Measurements from ENCODE around the gene GUCA2A. TPM values are rescaled to one million over a fixed set of nuclear protein-coding genes. Genes with fewer than 3 reads are reported as not detected.

Gene GUCA2A
- total and polyA plus RNA-seq, 2 of the 13 experiments (the other 11 are each of a cell fraction or from before 2014, with no cell fraction given): not detected

- TF ChIP-seq HMGXB4 (CRISPR knock-in tag; IDR thresholded peaks at IDR 0.05; ENCODE audit: borderline replicate concordance in 1 of 2, low read depth in 1 of 2): peak in 1 of 2 experiments; percentile 31; a peak in 1 of 4 replicates
- TF ChIP-seq, protein P1, sequence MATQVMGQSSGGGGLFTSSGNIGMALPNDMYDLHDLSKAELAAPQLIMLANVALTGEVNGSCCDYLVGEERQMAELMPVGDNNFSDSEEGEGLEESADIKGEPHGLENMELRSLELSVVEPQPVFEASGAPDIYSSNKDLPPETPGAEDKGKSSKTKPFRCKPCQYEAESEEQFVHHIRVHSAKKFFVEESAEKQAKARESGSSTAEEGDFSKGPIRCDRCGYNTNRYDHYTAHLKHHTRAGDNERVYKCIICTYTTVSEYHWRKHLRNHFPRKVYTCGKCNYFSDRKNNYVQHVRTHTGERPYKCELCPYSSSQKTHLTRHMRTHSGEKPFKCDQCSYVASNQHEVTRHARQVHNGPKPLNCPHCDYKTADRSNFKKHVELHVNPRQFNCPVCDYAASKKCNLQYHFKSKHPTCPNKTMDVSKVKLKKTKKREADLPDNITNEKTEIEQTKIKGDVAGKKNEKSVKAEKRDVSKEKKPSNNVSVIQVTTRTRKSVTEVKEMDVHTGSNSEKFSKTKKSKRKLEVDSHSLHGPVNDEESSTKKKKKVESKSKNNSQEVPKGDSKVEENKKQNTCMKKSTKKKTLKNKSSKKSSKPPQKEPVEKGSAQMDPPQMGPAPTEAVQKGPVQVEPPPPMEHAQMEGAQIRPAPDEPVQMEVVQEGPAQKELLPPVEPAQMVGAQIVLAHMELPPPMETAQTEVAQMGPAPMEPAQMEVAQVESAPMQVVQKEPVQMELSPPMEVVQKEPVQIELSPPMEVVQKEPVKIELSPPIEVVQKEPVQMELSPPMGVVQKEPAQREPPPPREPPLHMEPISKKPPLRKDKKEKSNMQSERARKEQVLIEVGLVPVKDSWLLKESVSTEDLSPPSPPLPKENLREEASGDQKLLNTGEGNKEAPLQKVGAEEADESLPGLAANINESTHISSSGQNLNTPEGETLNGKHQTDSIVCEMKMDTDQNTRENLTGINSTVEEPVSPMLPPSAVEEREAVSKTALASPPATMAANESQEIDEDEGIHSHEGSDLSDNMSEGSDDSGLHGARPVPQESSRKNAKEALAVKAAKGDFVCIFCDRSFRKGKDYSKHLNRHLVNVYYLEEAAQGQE (IDR thresholded peaks at IDR 0.05; ENCODE audit: borderline replicate concordance in 1 of 2, low read depth in 1 of 2, low read length in 2 of 2): no peak
- TF ChIP-seq ZNF616 (CRISPR knock-in tag; IDR thresholded peaks at IDR 0.05; ENCODE audit: low read depth): no peak
- no peak for TF ChIP-seq EED (CRISPR knock-in tag; IDR thresholded peaks at IDR 0.05)
- TF ChIP-seq ZFP1 (CRISPR knock-in tag; IDR thresholded peaks at IDR 0.05): no peak
- no peak for TF ChIP-seq ZBTB21 (CRISPR knock-in tag; IDR thresholded peaks at IDR 0.05)
- TF ChIP-seq SOX13 (IDR thresholded peaks at IDR 0.05): no peak
- TF ChIP-seq SOX13 (CRISPR knock-in tag; conservative IDR thresholded peaks at IDR 0.05 in 1 of 2, IDR thresholded peaks at IDR 0.05 in 1 of 2): no peak
- no peak for TF ChIP-seq ZNF230 (CRISPR knock-in tag; IDR thresholded peaks at IDR 0.05)
- no peak for TF ChIP-seq GABPA (IDR thresholded peaks at IDR 0.05; ENCODE audit: low read depth, low read length)
- TF ChIP-seq GABPA (CRISPR knock-in tag; IDR thresholded peaks at IDR 0.05; ENCODE audit: low read depth): no peak
- TF ChIP-seq KAT2B (IDR thresholded peaks at IDR 0.05; ENCODE audit: borderline replicate concordance, low read depth, low read length): no peak
- TF ChIP-seq SRF (IDR thresholded peaks at IDR 0.05; ENCODE audit: low read depth, low read length): no peak
- TF ChIP-seq RXRA (CRISPR knock-in tag; IDR thresholded peaks at IDR 0.05): no peak
- TF ChIP-seq FOXP1 (IDR thresholded peaks at IDR 0.05): peak; percentile 69; the same call in 1 of the 2 replicates
- peak; percentile 84 for TF ChIP-seq FOXP1 (CRISPR knock-in tag; IDR thresholded peaks at IDR 0.05)
- TF ChIP-seq STAG1 (CRISPR knock-in tag; IDR thresholded peaks at IDR 0.05): peak; percentile 90
- no peak for TF ChIP-seq MLLT10 (CRISPR knock-in tag; IDR thresholded peaks at IDR 0.05)
- no peak for TF ChIP-seq TEAD2 (CRISPR knock-in tag; IDR thresholded peaks at IDR 0.05)
- TF ChIP-seq, protein P2, sequence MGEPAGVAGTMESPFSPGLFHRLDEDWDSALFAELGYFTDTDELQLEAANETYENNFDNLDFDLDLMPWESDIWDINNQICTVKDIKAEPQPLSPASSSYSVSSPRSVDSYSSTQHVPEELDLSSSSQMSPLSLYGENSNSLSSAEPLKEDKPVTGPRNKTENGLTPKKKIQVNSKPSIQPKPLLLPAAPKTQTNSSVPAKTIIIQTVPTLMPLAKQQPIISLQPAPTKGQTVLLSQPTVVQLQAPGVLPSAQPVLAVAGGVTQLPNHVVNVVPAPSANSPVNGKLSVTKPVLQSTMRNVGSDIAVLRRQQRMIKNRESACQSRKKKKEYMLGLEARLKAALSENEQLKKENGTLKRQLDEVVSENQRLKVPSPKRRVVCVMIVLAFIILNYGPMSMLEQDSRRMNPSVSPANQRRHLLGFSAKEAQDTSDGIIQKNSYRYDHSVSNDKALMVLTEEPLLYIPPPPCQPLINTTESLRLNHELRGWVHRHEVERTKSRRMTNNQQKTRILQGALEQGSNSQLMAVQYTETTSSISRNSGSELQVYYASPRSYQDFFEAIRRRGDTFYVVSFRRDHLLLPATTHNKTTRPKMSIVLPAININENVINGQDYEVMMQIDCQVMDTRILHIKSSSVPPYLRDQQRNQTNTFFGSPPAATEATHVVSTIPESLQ (CRISPR knock-in tag; conservative IDR thresholded peaks at IDR 0.05): no peak
- no peak for TF ChIP-seq WIZ (CRISPR knock-in tag; IDR thresholded peaks at IDR 0.05)
- TF ChIP-seq RFXANK (CRISPR knock-in tag; IDR thresholded peaks at IDR 0.05): no peak
- TF ChIP-seq, protein P3, sequence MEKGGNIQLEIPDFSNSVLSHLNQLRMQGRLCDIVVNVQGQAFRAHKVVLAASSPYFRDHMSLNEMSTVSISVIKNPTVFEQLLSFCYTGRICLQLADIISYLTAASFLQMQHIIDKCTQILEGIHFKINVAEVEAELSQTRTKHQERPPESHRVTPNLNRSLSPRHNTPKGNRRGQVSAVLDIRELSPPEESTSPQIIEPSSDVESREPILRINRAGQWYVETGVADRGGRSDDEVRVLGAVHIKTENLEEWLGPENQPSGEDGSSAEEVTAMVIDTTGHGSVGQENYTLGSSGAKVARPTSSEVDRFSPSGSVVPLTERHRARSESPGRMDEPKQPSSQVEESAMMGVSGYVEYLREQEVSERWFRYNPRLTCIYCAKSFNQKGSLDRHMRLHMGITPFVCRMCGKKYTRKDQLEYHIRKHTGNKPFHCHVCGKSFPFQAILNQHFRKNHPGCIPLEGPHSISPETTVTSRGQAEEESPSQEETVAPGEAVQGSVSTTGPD (CRISPR knock-in tag; IDR thresholded peaks at IDR 0.05): no peak
- TF ChIP-seq MTF2 (CRISPR knock-in tag; IDR thresholded peaks at IDR 0.05; ENCODE audit: borderline replicate concordance): no peak
Measured at GRCh38 chr1:42146626-42147320, 17.8 kb downstream of the GUCA2A start (continued).

Data from HepG2 (cell line).